GM12892 (cell line): ENCODE measurements around the gene PCYT1A.
"Not testable (repeated sequence)": the region's sequence is repeated elsewhere in the genome, so short reads cannot be mapped to it uniquely, and the experiment has no call there.

Experiments
- DNase-seq: peaks from one replicate; pipeline ENCODE4 v3.0.0; 2011; ENCODE audit not compliant: insufficient read length
- FAIRE-seq: peaks from 2 replicates; lab custom pipeline; 2011; peaks lifted over from hg19 to GRCh38; lab: Jason Lieb, UNC
- POLR2A ChIP-seq: IDR thresholded peaks from 2 replicates; pipeline ENCODE4 v1.6.1; 2011; ENCODE audit warnings: low read depth, low read length, control low read depth
- POLR2AphosphoS5 ChIP-seq: IDR thresholded peaks from 2 replicates; pipeline ENCODE4 v1.6.1; 2011; ENCODE audit warnings: low read depth, low read length, control low read depth
- TAF1 ChIP-seq: IDR thresholded peaks from 2 replicates; pipeline ENCODE4 v1.6.1; 2011; ENCODE audit warnings: low read depth, mild to moderate bottlenecking, control low read depth, low read length, borderline replicate concordance

The PCYT1A gene

GRCh38 chr3:196193133-196193735 is 94.3 kb downstream of the PCYT1A start:
- DNase-seq (no peak), FAIRE-seq (peak; percentile 21)
- TF ChIP-seq TAF1 (no peak), POLR2A (no peak), POLR2AphosphoS5 (no peak)

- DNase-seq (no peak), FAIRE-seq (peak; percentile 96)
- peak; percentile 17; the same call in 1 of the 2 replicates for TF ChIP-seq POLR2A
- no peak for TF ChIP-seq POLR2AphosphoS5
- no peak for TF ChIP-seq TAF1
Observed at GRCh38 chr3:196192524-196193051, 94.9 kb downstream of the PCYT1A start.

- DNase-seq = no peak
- TF ChIP-seq POLR2A (0 out of 2 replicates have a peak, but pooled peaks have one; percentile 46), TAF1 (no peak), POLR2AphosphoS5 (0 out of 2 replicates have a peak, but pooled peaks have one; percentile 18)
- FAIRE-seq = peak; percentile 60
Observed at GRCh38 chr3:196192036-196192523, 95.4 kb downstream of the PCYT1A start.

DNA sequence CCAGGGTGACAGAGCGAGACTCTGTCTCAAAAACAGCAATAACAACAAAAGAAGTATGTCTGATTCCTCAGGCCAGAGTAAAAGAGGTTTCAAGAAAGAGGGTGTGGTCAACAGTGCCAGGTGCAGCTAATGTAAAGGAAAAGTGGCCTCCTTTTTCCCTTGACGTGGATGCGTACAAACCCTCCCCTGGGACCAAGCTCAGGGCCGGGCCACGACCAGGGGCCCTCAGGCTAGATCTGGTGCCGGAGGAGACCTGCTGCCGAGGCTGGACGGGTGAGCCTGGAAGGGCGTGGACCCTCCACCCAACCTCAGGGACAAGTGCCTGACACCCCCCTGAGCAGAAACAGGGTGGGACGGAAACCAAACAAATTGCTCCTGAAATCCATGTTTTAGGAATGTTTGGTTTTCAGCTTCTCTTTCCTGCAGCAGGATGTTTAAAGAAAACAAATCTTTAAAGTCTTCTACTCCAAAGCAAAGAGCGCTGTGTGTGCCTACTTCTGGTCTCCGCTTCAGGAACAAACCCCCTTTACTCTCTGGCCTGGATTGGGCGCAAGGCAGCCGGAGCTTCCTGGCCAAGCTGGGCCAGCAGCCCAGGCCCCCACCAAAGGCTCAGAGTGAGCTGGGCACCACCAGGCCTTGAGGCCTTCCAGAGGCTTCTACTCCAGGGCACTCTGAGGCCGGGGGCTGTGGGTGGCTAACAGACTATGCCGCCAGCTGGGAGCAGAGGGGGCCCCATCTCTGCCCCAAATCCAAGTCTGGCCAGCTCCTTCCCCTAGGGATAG is 97.8 kb downstream of the PCYT1A start:
- TF ChIP-seq POLR2AphosphoS5 (no peak), POLR2A (no peak), TAF1 (no peak)
- FAIRE-seq (no peak), DNase-seq (no peak)

DNA sequence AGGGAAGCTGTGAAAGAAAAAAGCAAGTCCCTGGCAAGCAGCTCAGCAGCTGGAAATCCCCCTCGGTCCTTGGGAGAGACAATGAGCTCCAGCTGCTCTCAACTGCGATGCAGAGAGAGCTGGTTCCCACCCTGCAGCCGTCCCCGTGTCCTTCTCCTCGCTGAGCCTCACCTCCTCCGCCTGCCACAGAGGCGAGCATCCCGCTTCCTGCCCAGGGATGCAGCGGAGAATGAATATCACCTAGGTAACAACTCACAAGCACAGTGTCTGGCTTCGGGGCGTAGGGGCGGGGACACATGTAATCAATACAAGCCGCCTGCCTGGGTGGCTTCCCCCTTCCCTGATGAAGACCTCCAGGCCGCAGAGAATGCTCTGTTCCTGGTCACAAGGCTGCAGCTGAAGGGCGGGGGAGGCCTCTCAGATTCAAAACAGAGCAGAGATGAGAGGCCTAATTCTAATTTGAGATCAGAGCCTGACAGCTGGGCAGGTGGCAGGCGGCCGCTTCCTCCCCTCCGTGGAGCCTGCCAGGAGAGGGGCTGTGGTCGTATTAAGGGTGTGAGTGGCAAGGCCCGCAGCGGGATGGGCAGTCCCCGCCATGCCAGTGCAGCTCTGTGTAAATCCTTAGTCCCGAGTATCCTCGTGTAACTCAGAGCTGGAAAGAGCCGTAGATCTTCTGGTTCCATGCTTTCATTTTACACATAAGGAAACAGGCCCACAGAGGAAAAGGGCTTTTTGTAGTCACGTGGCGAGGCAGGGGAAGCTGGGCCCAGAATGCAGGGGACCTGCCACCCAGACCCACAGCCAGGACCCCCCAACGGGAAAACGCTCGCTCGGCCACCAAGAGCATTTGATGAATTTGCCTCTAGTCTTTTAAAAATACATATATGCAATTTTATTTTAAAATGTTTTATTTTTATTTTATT is 100.6 kb downstream of the PCYT1A start:
- DNase-seq = peak; percentile 61
- TF ChIP-seq TAF1 = no peak
- peak; percentile 16; the same call in 1 of the 2 replicates for TF ChIP-seq POLR2AphosphoS5
- TF ChIP-seq POLR2A = peak; percentile 61; the same call in 1 of the 2 replicates
- peak; percentile 92 for FAIRE-seq

- FAIRE-seq (no peak), DNase-seq (no peak)
- TF ChIP-seq TAF1 (no peak), POLR2AphosphoS5 (no peak), POLR2A (no peak)
Observed at GRCh38 chr3:196184881-196185280, 102.6 kb downstream of the PCYT1A start.

DNA sequence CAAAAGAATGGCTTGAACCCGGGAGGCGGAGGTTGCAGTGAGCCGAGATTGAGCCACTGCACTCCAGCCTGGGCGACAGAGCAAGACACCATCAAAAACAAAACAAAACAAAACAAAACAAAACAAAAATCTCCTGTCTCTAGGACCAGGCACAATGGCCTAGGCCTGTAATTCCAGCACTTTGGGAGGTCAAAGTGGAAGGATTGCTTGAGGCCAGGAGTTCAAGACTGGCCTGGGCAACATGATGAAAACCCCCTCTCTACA is 103.4 kb downstream of the PCYT1A start:
- DNase-seq, FAIRE-seq: not testable (repeated sequence)

DNA sequence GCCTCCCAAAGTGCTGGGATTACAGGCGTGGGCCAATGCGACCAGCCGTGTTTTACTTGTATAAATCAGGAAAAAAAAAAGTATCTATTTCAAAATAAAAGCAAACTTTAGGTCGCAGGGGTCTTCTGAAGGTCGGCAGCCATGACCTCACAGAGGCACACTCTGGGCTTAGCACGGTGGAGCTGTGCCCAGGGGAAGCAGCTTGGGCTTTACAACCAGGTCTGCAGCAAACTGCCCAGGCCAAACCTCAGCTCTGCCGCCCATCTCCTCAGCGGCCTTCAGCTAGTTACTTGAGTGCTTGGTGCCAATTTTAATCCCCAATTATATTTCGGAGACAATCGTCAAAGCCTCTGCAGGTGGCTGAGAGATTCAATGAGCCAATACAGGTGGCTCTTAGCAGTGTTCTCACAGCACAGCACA is 106.4 kb downstream of the PCYT1A start:
- DNase-seq = no peak

GRCh38 chr3:196180346-196180745 is 107.2 kb downstream of the PCYT1A start:
- FAIRE-seq = peak; percentile 17
- no peak; the same call in 1 of the 2 replicates for TF ChIP-seq POLR2AphosphoS5
- no peak for TF ChIP-seq TAF1
- TF ChIP-seq POLR2A = no peak
- no peak for DNase-seq

More for the DNA sequence above, 106.4 kb downstream of the PCYT1A start:
- FAIRE-seq = no peak
- TF ChIP-seq POLR2A = no peak
- no peak for TF ChIP-seq TAF1
- no peak for TF ChIP-seq POLR2AphosphoS5
